H1 (cell line): ENCODE measurements around the gene ADRB1. TPM values are rescaled to one million over a fixed set of nuclear protein-coding genes. Genes with fewer than 3 reads are reported as not detected.

Experiments
- CTCF ChIA-PET: fragments of 300-600 bp; sonication (Branson Sonifier 250); formaldehyde crosslinking; loops from one replicate; lab custom pipeline; 2021; ENCODE audit not compliant: partially characterized antibody; lab: Charles Lee
- POLR2A ChIA-PET: fragments of 300-600 bp; sonication (Branson Sonifier 250); formaldehyde crosslinking; loops from one replicate; lab custom pipeline; 2021; ENCODE audit warnings: inconsistent platforms; ENCODE audit not compliant: partially characterized antibody; lab: Charles Lee
- DNase-seq, 2 experiments: peaks; one replicate each; pipeline versions ENCODE4 v3.0.0 to v3.0.0-alpha.2; 2010 to 2022; ENCODE audit warnings: low spot score in 2 of 2, low read depth in 1 of 2, mixed read lengths in 1 of 2
- FAIRE-seq: peaks from 2 replicates; lab custom pipeline; 2011; peaks lifted over from hg19 to GRCh38; lab: Jason Lieb, UNC
- H2AFZ ChIP-seq: 2 replicates; pipeline ENCODE4 v1.8.1; 2012; ENCODE audit warnings: low read length, inconsistent platforms
- H2AK5ac ChIP-seq: 2 replicates; pipeline ENCODE4 v1.6.1; 2013; ENCODE audit warnings: low read depth, low read length
- H2BK120ac ChIP-seq: replicated peaks from 2 replicates; pipeline ENCODE3; 2013; ENCODE audit warnings: low read depth, low read length, inconsistent platforms
- H2BK12ac ChIP-seq: 2 replicates; pipeline ENCODE4 v1.6.1; 2013; ENCODE audit warnings: low read depth, low read length
- H2BK15ac ChIP-seq: 2 replicates; pipeline ENCODE4 v1.6.1; 2013; ENCODE audit warnings: low read length
- H2BK20ac ChIP-seq: 2 replicates; pipeline ENCODE4 v1.6.1; 2013; ENCODE audit warnings: low read length
- H2BK5ac ChIP-seq: 2 replicates; pipeline ENCODE4 v1.6.1; 2013; ENCODE audit warnings: low read depth, low read length
- H3K14ac ChIP-seq: 2 replicates; pipeline ENCODE4 v1.6.1; 2013; ENCODE audit warnings: inconsistent platforms; ENCODE audit not compliant: insufficient read length
- H3K18ac ChIP-seq: 2 replicates; pipeline ENCODE4 v1.6.1; 2013; ENCODE audit warnings: low read length; ENCODE audit errors: extremely low read depth
- H3K23ac ChIP-seq: 2 replicates; pipeline ENCODE4 v1.6.1; 2013; ENCODE audit warnings: inconsistent platforms; ENCODE audit not compliant: insufficient read length
- H3K23me2 ChIP-seq: 2 replicates; pipeline ENCODE4 v1.6.1; 2013; ENCODE audit warnings: low read depth, low read length
- H3K27ac ChIP-seq: 2 replicates; pipeline ENCODE4 v1.6.1; 2011; ENCODE audit warnings: low read depth, low read length, inconsistent platforms
- H3K27me3 ChIP-seq, 4 experiments: replicated peaks in 1 of 4; 1 replicate in 1 of 4; 2 replicates in 3 of 4; pipeline versions ENCODE4 v1.6.1 to v1.8.1; 2011 to 2013; ENCODE audit warnings: low read length in 3 of 4, mild to moderate bottlenecking in 3 of 4, inconsistent platforms in 2 of 4, mixed read lengths in 2 of 4, moderate library complexity in 1 of 4; ENCODE audit not compliant: control insufficient read depth in 3 of 4, insufficient read depth in 3 of 4; ENCODE audit errors: extremely low read depth in 1 of 4
- H3K36me3 ChIP-seq, 4 experiments: 2 replicates each; pipeline versions ENCODE4 v1.6.1 to v1.8.1; 2011 to 2013; ENCODE audit warnings: mild to moderate bottlenecking in 4 of 4, low read length in 3 of 4, moderate library complexity in 2 of 4, control low read depth in 1 of 4, inconsistent platforms in 1 of 4; ENCODE audit not compliant: insufficient read depth in 4 of 4, control insufficient read depth in 2 of 4
- H3K4ac ChIP-seq: replicated peaks from 2 replicates; pipeline ENCODE3; 2013; ENCODE audit warnings: low read length, low read depth, mixed read lengths, inconsistent platforms; ENCODE audit not compliant: insufficient read length
- H3K4me1 ChIP-seq, 4 experiments: replicated peaks in 1 of 4; 1 replicate in 1 of 4; 2 replicates in 3 of 4; pipeline versions ENCODE4 v1.6.1 to v1.8.1; 2011 to 2013; ENCODE audit warnings: low read length in 3 of 4, inconsistent platforms in 2 of 4, mixed read lengths in 1 of 4; ENCODE audit not compliant: insufficient read depth in 4 of 4, control insufficient read depth in 3 of 4
- H3K4me2 ChIP-seq, 2 experiments: 2 replicates each; pipeline versions ENCODE4 v1.6.1 to v1.8.1; 2011 to 2013; ENCODE audit warnings: low read depth in 2 of 2, low read length in 2 of 2, control low read depth in 1 of 2, inconsistent platforms in 1 of 2, mild to moderate bottlenecking in 1 of 2; ENCODE audit not compliant: insufficient read depth in 1 of 2
- H3K4me3 ChIP-seq, 4 experiments: fragments of 200-600, 300-600 bp in 1 of 4; sonication (generic), shearing (Covaris generic), sonication (Bioruptor Twin) in 1 of 4; 2 replicates each; pipeline versions ENCODE4 v1.5.1 to v1.8.1; 2011 to 2016; ENCODE audit warnings: low read length in 4 of 4, low read depth in 3 of 4, control low read depth in 2 of 4, inconsistent platforms in 2 of 4, mild to moderate bottlenecking in 2 of 4, mixed read lengths in 1 of 4, moderate library complexity in 1 of 4; ENCODE audit not compliant: insufficient read depth in 2 of 4; ENCODE audit errors: extremely low read depth in 1 of 4
- H3K56ac ChIP-seq: replicated peaks from 2 replicates; pipeline ENCODE3; 2013; ENCODE audit warnings: low read depth, mild to moderate bottlenecking, mixed read lengths, low read length, inconsistent platforms; ENCODE audit not compliant: insufficient read length
- H3K79me1 ChIP-seq: 2 replicates; pipeline ENCODE4 v1.6.1; 2013; ENCODE audit warnings: low read depth, low read length, control low read depth
- H3K79me2 ChIP-seq, 2 experiments: 2 replicates each; pipeline versions ENCODE4 v1.6.1 to v1.8.1; 2012 to 2013; ENCODE audit warnings: low read length in 2 of 2, mild to moderate bottlenecking in 2 of 2, inconsistent platforms in 1 of 2; ENCODE audit not compliant: insufficient read depth in 2 of 2, control insufficient read depth in 1 of 2
- H3K9ac ChIP-seq, 4 experiments: replicated peaks in 1 of 4; 1 replicate in 1 of 4; 2 replicates in 3 of 4; pipeline versions ENCODE4 v1.6.1 to v1.8.1; 2011 to 2013; ENCODE audit warnings: low read depth in 3 of 4, low read length in 3 of 4, control low read depth in 2 of 4, mild to moderate bottlenecking in 2 of 4, moderate library complexity in 2 of 4, inconsistent platforms in 1 of 4; ENCODE audit errors: extremely low read depth in 1 of 4
- H3K9me3 ChIP-seq, 2 experiments: 2 replicates each; pipeline versions ENCODE4 v1.6.1 to v1.8.1; 2012 to 2013; ENCODE audit warnings: mild to moderate bottlenecking in 2 of 2, moderate library complexity in 2 of 2, control low read depth in 1 of 2, inconsistent platforms in 1 of 2, low read depth in 1 of 2, low read length in 1 of 2, mixed read lengths in 1 of 2; ENCODE audit not compliant: insufficient read depth in 2 of 2
- H4K20me1 ChIP-seq, 2 experiments: replicated peaks in 1 of 2; 2 replicates each; pipeline versions ENCODE3 to v1.8.1; 2011 to 2013; ENCODE audit warnings: inconsistent platforms in 2 of 2, low read length in 2 of 2, mild to moderate bottlenecking in 1 of 2; ENCODE audit not compliant: insufficient read depth in 2 of 2, control insufficient read depth in 1 of 2
- H4K5ac ChIP-seq: 2 replicates; pipeline ENCODE4 v1.6.1; 2013; ENCODE audit warnings: low read length, low read depth, mixed read lengths, inconsistent platforms; ENCODE audit not compliant: insufficient read length
- H4K8ac ChIP-seq: 2 replicates; pipeline ENCODE4 v1.8.0; 2013; ENCODE audit warnings: mild to moderate bottlenecking, moderate library complexity, low read length, inconsistent platforms; ENCODE audit not compliant: insufficient read depth; ENCODE audit errors: extremely low read depth
- H4K91ac ChIP-seq: replicated peaks from 2 replicates; pipeline ENCODE3; 2013; ENCODE audit warnings: low read length, mixed read lengths, inconsistent platforms; ENCODE audit not compliant: insufficient read length
- CBX8 ChIP-seq: fragments of 300-800, 300-1000 bp; sonication (generic); IDR thresholded peaks from 2 replicates; pipeline ENCODE4 v1.7.1; 2016; ENCODE audit warnings: low read depth, low read length, borderline replicate concordance
- CTBP2 ChIP-seq: IDR thresholded peaks from 2 replicates; pipeline ENCODE4 v1.7.0; 2011; ENCODE audit warnings: borderline replicate concordance, mild to moderate bottlenecking, moderate library complexity, mixed read lengths, low read length; ENCODE audit not compliant: insufficient read depth, insufficient read length
- EZH2 ChIP-seq: fragments of 200-600 bp; sonication (generic); IDR thresholded peaks from 2 replicates; pipeline ENCODE4 v1.7.1; 2012; ENCODE audit warnings: low read depth, mild to moderate bottlenecking, moderate library complexity, low read length, inconsistent platforms; ENCODE audit not compliant: severe bottlenecking
- GABPA ChIP-seq: IDR thresholded peaks from 2 replicates; pipeline ENCODE4 v1.6.1; 2011; ENCODE audit warnings: mild to moderate bottlenecking, low read length, moderate library complexity, borderline replicate concordance; ENCODE audit not compliant: insufficient read depth
- RBBP5 ChIP-seq: IDR thresholded peaks from 2 replicates; pipeline ENCODE4 v1.7.1; 2012; ENCODE audit warnings: low read depth, mild to moderate bottlenecking, inconsistent platforms, low read length, moderate library complexity, borderline replicate concordance
- RXRA ChIP-seq: IDR thresholded peaks from 2 replicates; pipeline ENCODE4 v1.6.1; 2011; ENCODE audit warnings: low read depth, mild to moderate bottlenecking, low read length, moderate library complexity; ENCODE audit not compliant: insufficient read depth
- SUZ12 ChIP-seq: fragments of 200-600 bp; sonication (generic); IDR thresholded peaks from 2 replicates; pipeline ENCODE4 v1.6.1; 2012; ENCODE audit warnings: mild to moderate bottlenecking, inconsistent platforms, low read length, moderate library complexity, mixed read lengths
- TAF7 ChIP-seq: optimal IDR thresholded peaks from 2 replicates; pipeline ENCODE3; 2011; ENCODE audit warnings: low read depth, mild to moderate bottlenecking, inconsistent platforms, low read length, moderate library complexity, borderline replicate concordance
- TBP ChIP-seq: IDR thresholded peaks from 2 replicates; pipeline ENCODE4 v1.6.1; 2011; ENCODE audit warnings: low read depth, low read length, improper control_type of control experiment
- TCF12 ChIP-seq: IDR thresholded peaks from 2 replicates; pipeline ENCODE4 v1.6.1; 2011; ENCODE audit warnings: low read depth, mild to moderate bottlenecking, low read length
- WGBS, 2 experiments: shearing (Covaris generic) in 1 of 2; methylation state at CpG; one replicate each; pipeline versions ENCODE4 v1.1.6 to v1.1.7; 2013 to 2015; ENCODE audit warnings: low lambda C conversion rate in 2 of 2, mixed read lengths in 2 of 2, inconsistent platforms in 1 of 2, low coverage in 1 of 2, missing lambda C conversion rate in 1 of 2; ENCODE audit not compliant: insufficient replicate concordance in 2 of 2, insufficient coverage in 1 of 2, insufficient read length in 1 of 2; ENCODE audit errors: extremely low coverage in 1 of 2, missing lambda C conversion rate in 1 of 2; 5-methylcytosine and 5-hydroxymethylcytosine counted together
- polyA plus RNA-seq, 7 experiments: library from polyadenylated mRNA; depleted of rRNA in 3 of 7; stranded (reverse) in 5 of 7; unstranded in 2 of 7; fragments of >200 nt in 5 of 7; fragments of 200-250 nt in 2 of 7; gene quantifications; 1 replicate in 5 of 7; 2 replicates in 1 of 7; 4 replicates in 1 of 7; pipeline versions ENCODE4 v1.2.1 to v1.2.3, GENCODE V29; 2011 to 2013; ENCODE audit warnings: missing spikeins in 2 of 7, mixed read lengths in 2 of 7
- total RNA-seq: library from RNA; stranded (reverse); fragmentation: NEBNext Ultra II Directional; extraction: Animal tissue kit (Norgen Biotek cat#: 25700); gene quantifications from 2 replicates; pipeline ENCODE4 v1.2.1, GENCODE V29; 2021
- TF ChIP-seq, protein P1 (sequence below): IDR thresholded peaks from 2 replicates; pipeline ENCODE4 v1.6.1; 2012; ENCODE audit warnings: inconsistent platforms

The ADRB1 gene
- total and polyA plus RNA-seq, 2 of the 8 experiments (the other 6 are each of a cell fraction or from before 2014, with no cell fraction given), result 0.14 to 0.48 TPM

DNA sequence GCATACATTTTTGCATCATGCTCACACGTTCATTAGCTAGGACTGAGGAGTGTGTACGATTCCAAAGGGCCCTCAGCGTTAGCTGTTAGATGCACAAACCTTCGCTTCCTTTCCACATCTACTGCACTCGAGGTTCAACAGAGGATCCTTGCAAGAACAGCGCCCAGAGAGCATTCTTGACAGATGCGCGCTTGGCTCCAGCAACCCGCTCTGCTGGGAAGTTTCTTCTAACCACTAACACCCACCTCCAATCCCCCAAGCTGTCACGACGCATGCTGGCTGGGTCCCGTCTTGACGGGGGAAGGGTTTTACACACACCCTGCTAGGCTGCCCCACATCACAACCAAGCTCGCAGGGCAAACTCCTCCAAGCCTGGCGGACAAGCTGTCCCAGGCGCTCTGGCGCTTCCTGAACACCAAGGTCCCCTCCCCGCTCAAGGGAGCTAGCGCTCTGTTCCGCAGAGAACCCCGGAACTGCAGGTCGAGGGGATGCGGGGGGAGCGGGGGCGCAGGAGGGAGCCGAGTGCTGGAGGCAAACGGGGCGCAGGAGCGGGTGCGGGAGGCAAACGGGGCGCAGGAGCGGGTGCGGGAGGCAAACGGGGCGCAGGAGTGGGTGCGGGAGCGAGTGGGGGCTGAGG, 653 bp upstream of the ADRB1 start:
- H3K27ac ChIP-seq, result no peak overlapping the region
- H3K79me2 ChIP-seq, result no peaks in the 10 kb centered on the region
- peak in 1 of 2 experiments; percentile 70 for DNase-seq
- POLR2A ChIA-PET, result no interaction called here
- H3K79me1 ChIP-seq, result no peaks in the 10 kb centered on the region
- peaks cover 20% of the 10 kb centered on the region for H3K23me2 ChIP-seq
- H2BK5ac ChIP-seq, result no peak overlapping the region
- H3K56ac ChIP-seq, result no peak overlapping the region
- H2AK5ac ChIP-seq, result no peak overlapping the region
- peaks cover 35 to 57% (median 48%) of the 10 kb centered on the region in 4 experiments for H3K27me3 ChIP-seq
- no peak overlapping the region for H3K4ac ChIP-seq
- peak overlapping the region; percentile 60 to 73 (median 68) for H3K4me3 ChIP-seq
- H2BK120ac ChIP-seq, result no peak overlapping the region
- peaks cover 0 to 7% of the 10 kb centered on the region in 2 experiments for H4K20me1 ChIP-seq
- no peak overlapping the region for H3K18ac ChIP-seq
- H3K23ac ChIP-seq, result no peak overlapping the region
- no peak overlapping the region for H3K14ac ChIP-seq
- 7% methylated on average over 17 of the region's 38 CpGs; no CpG with 5 or more reads in 1 of the 2 experiments for WGBS, 2 experiments
- peak overlapping the region; percentile 79 to 96 for H3K4me2 ChIP-seq
- H4K91ac ChIP-seq, result no peak overlapping the region
- CTCF ChIA-PET, result interaction anchor here (0.6 to 1.2 kb wide), 4 partner anchors 17 to 89 kb away, joined by 3 read pairs; no protein-coding TSS in a partner anchor
- no peak overlapping the region for H2BK12ac ChIP-seq
- peaks cover 0 to 8% of the 10 kb centered on the region in 2 experiments; a peak in 1 of 4 replicates for H3K9me3 ChIP-seq
- H3K36me3 ChIP-seq, result peaks cover 0 to 12% (median 0%) of the 10 kb centered on the region in 4 experiments; a peak in 1 of 8 replicates
- H4K5ac ChIP-seq, result no peak overlapping the region
- no peak overlapping the region; the same call in 1 of the 2 replicates for H4K8ac ChIP-seq
- no peak overlapping the region for H2BK15ac ChIP-seq
- 0 out of 2 replicates have a peak overlapping the region, but pooled peaks have one; percentile 43 for H2BK20ac ChIP-seq
- no peak overlapping the region for H3K9ac ChIP-seq
- H3K4me1 ChIP-seq, result peaks cover 0 to 13% (median 5%) of the 10 kb centered on the region in 4 experiments; a peak in 6 of 7 replicates
- peak overlapping the region; percentile 68; the same call in 1 of the 2 replicates for H2AFZ ChIP-seq
- no peak for FAIRE-seq
- TF ChIP-seq EZH2, result peak; percentile 68
- no peak for TF ChIP-seq TCF12
- peak; percentile 54; the same call in 1 of the 2 replicates for TF ChIP-seq RBBP5
- TF ChIP-seq, protein P1, sequence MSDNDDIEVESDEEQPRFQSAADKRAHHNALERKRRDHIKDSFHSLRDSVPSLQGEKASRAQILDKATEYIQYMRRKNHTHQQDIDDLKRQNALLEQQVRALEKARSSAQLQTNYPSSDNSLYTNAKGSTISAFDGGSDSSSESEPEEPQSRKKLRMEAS, result 0 out of 2 replicates have a peak, but pooled peaks have one; percentile 26
- no peak for TF ChIP-seq RXRA
- TF ChIP-seq SUZ12, result peak; percentile 77
- peak; percentile 59 for TF ChIP-seq CTBP2
- no peak for TF ChIP-seq TBP
- no peak for TF ChIP-seq TAF7
- TF ChIP-seq GABPA, result no peak
- no peak for TF ChIP-seq CBX8
